HG02571 (cell line): ENCODE measurements around the gene ICAM4.
"Not testable (repeated sequence)": the region's sequence is repeated elsewhere in the genome, so short reads cannot be mapped to it uniquely, and the experiment has no call there.

Experiments
- ATAC-seq: cut with Tn5 transposase; IDR thresholded peaks from one replicate; pipeline ENCODE4 v1.9.1; 2021; ENCODE audit warnings: mild to moderate bottlenecking, moderate library complexity; ENCODE audit not compliant: unreplicated experiment

ICAM4 gene

GRCh38 chr19:10286803-10287737 is at the start of gene ICAM4:
ICAM4 (plus strand) TSS chr19:10286955; CDS start chr19:10287013, 58 bp downstream.
- no peak for ATAC-seq

- no peak for ATAC-seq
These were observed 49.1 kb upstream of the ICAM4 start for GRCh38 chr19:10237702-10238101.

- no peak for ATAC-seq
These were observed 48.5 kb upstream of the ICAM4 start for GRCh38 chr19:10238172-10238783.

GRCh38 chr19:10241826-10242449 is 44.8 kb upstream of the ICAM4 start:
- not testable (repeated sequence) for ATAC-seq

GRCh38 chr19:10243606-10244005 is 43.1 kb upstream of the ICAM4 start:
- ATAC-seq = no peak

- ATAC-seq = no peak
These were observed 41.4 kb upstream of the ICAM4 start for GRCh38 chr19:10245189-10245939.

GRCh38 chr19:10246511-10246910 is 40.2 kb upstream of the ICAM4 start:
- no peak for ATAC-seq

- ATAC-seq = peak; percentile 84
These were observed 34.7 kb upstream of the ICAM4 start, which contains the start of gene MRPL4 for GRCh38 chr19:10251792-10252694. MRPL4 (plus strand) TSS chr19:10252214; CDS start chr19:10252254, 40 bp downstream.

GRCh38 chr19:10252707-10253106 is 34.0 kb upstream of the ICAM4 start:
- no peak for ATAC-seq

GRCh38 chr19:10254244-10254643 is 32.5 kb upstream of the ICAM4 start:
- no peak for ATAC-seq

- ATAC-seq = no peak
These were observed 31.4 kb upstream of the ICAM4 start for GRCh38 chr19:10255358-10255757.

GRCh38 chr19:10256551-10256950 is 30.2 kb upstream of the ICAM4 start:
- ATAC-seq = no peak

GRCh38 chr19:10256970-10257615 is 29.7 kb upstream of the ICAM4 start:
- no peak for ATAC-seq

- ATAC-seq = no peak
These were observed 28.6 kb upstream of the ICAM4 start for GRCh38 chr19:10258080-10258710.

- ATAC-seq = no peak
These were observed 27.4 kb upstream of the ICAM4 start for GRCh38 chr19:10259162-10259905.

GRCh38 chr19:10260141-10260584 is 26.6 kb upstream of the ICAM4 start:
- no peak for ATAC-seq

GRCh38 chr19:10262771-10263170 is 24.0 kb upstream of the ICAM4 start:
- no peak for ATAC-seq

GRCh38 chr19:10266706-10267105 is 20.0 kb upstream of the ICAM4 start:
- ATAC-seq = no peak
